T-helper 1 cell treated with Interleukin-12 subunit alpha and Interleukin-12 subunit beta and Interleukin-4 antibody, amounts not matched to agents 30 ng/mL and 1 ng/mL, for 36 hours (primary cell): Measurements from ENCODE around the gene ASNSD1. TPM values are rescaled to one million over a fixed set of nuclear protein-coding genes. Genes with fewer than 3 reads are reported as not detected.
"Not testable (repeated sequence)": the region's sequence is repeated elsewhere in the genome, so short reads cannot be mapped to it uniquely, and the experiment has no call there.

Experiments
- intact Hi-C: fragments of 100-400 bp; cut with micrococcal nuclease; formaldehyde crosslinking; loops from one replicate; pipeline ENCODE4 v1.15.1; 2024
- total RNA-seq: library from RNA; stranded (reverse); gene quantifications from 2 replicates; pipeline ENCODE4 v1.2.3, GENCODE V29; 2022

ASNSD1 gene
- total RNA-seq, 1 donor from 2014 or later = 38.5 TPM

GRCh38 chr2:189684811-189685210, 23.6 kb downstream of the ASNSD1 start:
- intact Hi-C loops = no loop called here

GRCh38 chr2:189685540-189686229, 24.4 kb downstream of the ASNSD1 start:
- intact Hi-C loops = no loop called here

GRCh38 chr2:189687796-189688195, 26.5 kb downstream of the ASNSD1 start:
- intact Hi-C loops = not testable (repeated sequence)

- intact Hi-C loops = loop anchor here (10.0 kb wide), 1 partner anchor 1171 kb away; no protein-coding TSS in a partner anchor
These were observed 35.0 kb downstream of the ASNSD1 start for GRCh38 chr2:189696223-189696622.

GRCh38 chr2:189698020-189698887, 37.0 kb downstream of the ASNSD1 start:
- intact Hi-C loops = loop anchor here (1.0 to 10.0 kb wide), 5 partner anchors 24 to 1173 kb away; partner anchors contain the start of genes ANKAR, ASNSD1, OSGEPL1 and WDR75

GRCh38 chr2:189700681-189701080, 39.4 kb downstream of the ASNSD1 start:
- intact Hi-C loops = no loop called here

- intact Hi-C loops = no loop called here
These were observed 40.8 kb downstream of the ASNSD1 start for GRCh38 chr2:189702071-189702470.

GRCh38 chr2:189709501-189710221, 48.4 kb downstream of the ASNSD1 start:
- intact Hi-C loops = no loop called here

GRCh38 chr2:189717593-189717992, 56.3 kb downstream of the ASNSD1 start:
- intact Hi-C loops = not testable (repeated sequence)

GRCh38 chr2:189719571-189719970, 58.3 kb downstream of the ASNSD1 start:
- intact Hi-C loops = no loop called here

Other genes with a start within 250 kb of the ASNSD1 start
- 58.7 and 68.3 TPM in 2 replicates for gene WDR75, start 220.0 kb upstream of the ASNSD1 start, total RNA-seq
- gene SLC40A1, start 80.7 kb upstream of the ASNSD1 start, total RNA-seq = 2.8 TPM in 2 replicates
- 3.2 and 5.2 TPM in 2 replicates for gene ANKAR, start 13.2 kb downstream of the ASNSD1 start, total RNA-seq
- 8.3 and 8.5 TPM in 2 replicates for gene OSGEPL1, start 101.3 kb downstream of the ASNSD1 start, total RNA-seq
- gene ORMDL1, start 122.9 kb downstream of the ASNSD1 start, total RNA-seq = 75.6 and 80.6 TPM in 2 replicates
- gene PMS1, start 123.0 kb downstream of the ASNSD1 start, total RNA-seq = 34.5 and 35.7 TPM in 2 replicates